ENCODE measurements around the gene PLA2G4A.
"Not testable (repeated sequence)": the region's sequence is repeated elsewhere in the genome, so short reads cannot be mapped to it uniquely, and the experiment has no call there.

PLA2G4A gene

GRCh38 chr1:186878356-186878755, 49.6 kb downstream of the PLA2G4A start:
- no peak for FAIRE-seq

- no peak for FAIRE-seq
These were observed 52.2 kb downstream of the PLA2G4A start for GRCh38 chr1:186880982-186881381.

- peak; percentile 63 for FAIRE-seq
These were observed 53.8 kb downstream of the PLA2G4A start for GRCh38 chr1:186882372-186883134.

- no peak for FAIRE-seq
These were observed 55.5 kb downstream of the PLA2G4A start for GRCh38 chr1:186884251-186884650.

GRCh38 chr1:186887203-186887602, 58.5 kb downstream of the PLA2G4A start:
- no peak for FAIRE-seq

GRCh38 chr1:186888367-186888766, 59.6 kb downstream of the PLA2G4A start:
- FAIRE-seq = no peak

- FAIRE-seq = no peak
These were observed 64.2 kb downstream of the PLA2G4A start for GRCh38 chr1:186892936-186893335.

GRCh38 chr1:186894415-186894814, 65.7 kb downstream of the PLA2G4A start:
- FAIRE-seq = no peak

- no peak for FAIRE-seq
These were observed 67.5 kb downstream of the PLA2G4A start for GRCh38 chr1:186896211-186896610.

- FAIRE-seq = no peak
These were observed 68.3 kb downstream of the PLA2G4A start for GRCh38 chr1:186897008-186897407.

- FAIRE-seq = no peak
These were observed 70.8 kb downstream of the PLA2G4A start for GRCh38 chr1:186899577-186899976.

GRCh38 chr1:186899977-186900376, 71.2 kb downstream of the PLA2G4A start:
- FAIRE-seq = no peak

- no peak for FAIRE-seq
These were observed 71.9 kb downstream of the PLA2G4A start for GRCh38 chr1:186900539-186901237.

- no peak for FAIRE-seq
These were observed 72.9 kb downstream of the PLA2G4A start for GRCh38 chr1:186901631-186902030.

GRCh38 chr1:186903374-186904136, 74.8 kb downstream of the PLA2G4A start:
- FAIRE-seq = no peak

- FAIRE-seq = no peak
These were observed 75.6 kb downstream of the PLA2G4A start for GRCh38 chr1:186904361-186904760.

- no peak for FAIRE-seq
These were observed 76.8 kb downstream of the PLA2G4A start for GRCh38 chr1:186905561-186905960.

- no peak for FAIRE-seq
These were observed 86.8 kb downstream of the PLA2G4A start for GRCh38 chr1:186915555-186915954.

GRCh38 chr1:186917106-186917786, 88.5 kb downstream of the PLA2G4A start:
- not testable (repeated sequence) for FAIRE-seq

GRCh38 chr1:186921386-186921785, 92.6 kb downstream of the PLA2G4A start:
- FAIRE-seq = not testable (repeated sequence)

GRCh38 chr1:186922814-186923213, 94.1 kb downstream of the PLA2G4A start:
- FAIRE-seq = not testable (repeated sequence)

- FAIRE-seq = no peak
These were observed 94.7 kb downstream of the PLA2G4A start for GRCh38 chr1:186923486-186923885.

All from TTC549 (cell line).